Uterus (tissue), 2 donors: ENCODE data around the gene IQSEC1.

Source experiments
- POLR2A ChIP-seq, 2 donors: fragments of 450-650 bp; IDR thresholded peaks; one replicate each; pipeline ENCODE4 v1.6.1; 2016; ENCODE audit warnings: antibody characterized with exemption in 2 of 2, mild to moderate bottlenecking in 1 of 2, moderate library complexity in 1 of 2
- TF ChIP-seq, protein P1 (sequence below), 4 experiments: fragments of 200-600 bp in 2 of 4; fragments of 450-650 bp in 2 of 4; sonication (generic) in 2 of 4; IDR thresholded peaks; one replicate each; pipeline ENCODE4 v1.5.1; 2016 to 2019; ENCODE audit warnings: antibody characterized with exemption in 4 of 4, mild to moderate bottlenecking in 2 of 4, moderate library complexity in 1 of 4

DNA sequence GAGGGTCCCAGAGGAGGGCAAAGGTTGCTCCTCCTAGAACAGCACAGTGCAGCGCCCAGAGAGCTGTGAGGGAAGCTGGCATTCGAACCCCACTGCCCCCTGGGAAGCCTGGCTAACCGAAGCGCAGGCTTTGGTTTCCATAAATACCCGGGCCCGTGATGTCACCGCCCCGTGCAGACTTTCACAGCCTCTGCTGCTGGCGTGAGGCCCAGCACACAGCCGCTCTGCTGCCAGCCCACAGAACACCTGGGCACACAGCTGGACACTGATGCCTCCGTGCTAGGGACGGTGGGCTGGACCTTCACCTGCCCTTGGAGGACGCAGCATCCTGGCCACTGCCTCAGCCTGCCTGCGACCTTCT lies 1.0 kb downstream of the IQSEC1 start:
- TF ChIP-seq, protein P1, sequence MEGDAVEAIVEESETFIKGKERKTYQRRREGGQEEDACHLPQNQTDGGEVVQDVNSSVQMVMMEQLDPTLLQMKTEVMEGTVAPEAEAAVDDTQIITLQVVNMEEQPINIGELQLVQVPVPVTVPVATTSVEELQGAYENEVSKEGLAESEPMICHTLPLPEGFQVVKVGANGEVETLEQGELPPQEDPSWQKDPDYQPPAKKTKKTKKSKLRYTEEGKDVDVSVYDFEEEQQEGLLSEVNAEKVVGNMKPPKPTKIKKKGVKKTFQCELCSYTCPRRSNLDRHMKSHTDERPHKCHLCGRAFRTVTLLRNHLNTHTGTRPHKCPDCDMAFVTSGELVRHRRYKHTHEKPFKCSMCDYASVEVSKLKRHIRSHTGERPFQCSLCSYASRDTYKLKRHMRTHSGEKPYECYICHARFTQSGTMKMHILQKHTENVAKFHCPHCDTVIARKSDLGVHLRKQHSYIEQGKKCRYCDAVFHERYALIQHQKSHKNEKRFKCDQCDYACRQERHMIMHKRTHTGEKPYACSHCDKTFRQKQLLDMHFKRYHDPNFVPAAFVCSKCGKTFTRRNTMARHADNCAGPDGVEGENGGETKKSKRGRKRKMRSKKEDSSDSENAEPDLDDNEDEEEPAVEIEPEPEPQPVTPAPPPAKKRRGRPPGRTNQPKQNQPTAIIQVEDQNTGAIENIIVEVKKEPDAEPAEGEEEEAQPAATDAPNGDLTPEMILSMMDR (IDR thresholded peaks at IDR 0.05) = no peak
- TF ChIP-seq POLR2A (IDR thresholded peaks at IDR 0.05) = no peak
